Neuronal stem cell (in vitro differentiated cells): Measurements from ENCODE around the gene RAG2. TPM values are rescaled to one million over a fixed set of nuclear protein-coding genes. Genes with fewer than 3 reads are reported as not detected.

ENCODE experiments used
- DNase-seq: peaks from one replicate; pipeline ENCODE4 v3.0.0-alpha.2; 2013; ENCODE audit warnings: low spot score
- H2AFZ ChIP-seq: one replicate; pipeline ENCODE4 v1.6.1; 2013; ENCODE audit warnings: mild to moderate bottlenecking, low read length, inconsistent platforms
- H2AK5ac ChIP-seq: 2 replicates; pipeline ENCODE4 v1.6.1; 2013; ENCODE audit warnings: low read depth, mild to moderate bottlenecking, inconsistent platforms, low read length, moderate library complexity, mixed read lengths
- H2BK120ac ChIP-seq: 2 replicates; pipeline ENCODE4 v1.6.1; 2013; ENCODE audit warnings: low read depth, mild to moderate bottlenecking, inconsistent platforms, low read length, moderate library complexity, mixed read lengths
- H2BK12ac ChIP-seq: one replicate; pipeline ENCODE4 v1.6.1; 2013; ENCODE audit warnings: low read length, inconsistent platforms
- H2BK15ac ChIP-seq: 2 replicates; pipeline ENCODE4 v1.6.1; 2013; ENCODE audit warnings: mild to moderate bottlenecking, low read length, inconsistent platforms, mixed read lengths
- H2BK5ac ChIP-seq: one replicate; pipeline ENCODE4 v1.6.1; 2013; ENCODE audit warnings: inconsistent platforms, mild to moderate bottlenecking, low read length, moderate library complexity
- H3K14ac ChIP-seq: one replicate; pipeline ENCODE4 v1.6.1; 2013; ENCODE audit warnings: low read length, inconsistent platforms
- H3K18ac ChIP-seq: 2 replicates; pipeline ENCODE4 v1.6.1; 2013; ENCODE audit warnings: low read length, inconsistent platforms
- H3K23ac ChIP-seq: 2 replicates; pipeline ENCODE4 v1.6.1; 2013; ENCODE audit warnings: low read depth, mild to moderate bottlenecking, mixed read lengths, low read length, inconsistent platforms; ENCODE audit not compliant: poor library complexity
- H3K27ac ChIP-seq: replicated peaks from 3 replicates; pipeline ENCODE4 v1.5.1; 2013; ENCODE audit warnings: low read length, inconsistent platforms
- H3K27me3 ChIP-seq, 3 experiments: 2 replicates each; pipeline ENCODE4 v1.6.1; 2013; ENCODE audit warnings: low read length in 3 of 3, mild to moderate bottlenecking in 2 of 3, inconsistent platforms in 1 of 3, low read depth in 1 of 3, mixed read lengths in 1 of 3, moderate library complexity in 1 of 3; ENCODE audit not compliant: control insufficient read depth in 3 of 3, insufficient read depth in 3 of 3
- H3K36me3 ChIP-seq, 2 donors: replicated peaks in 1 of 2; 2 replicates each; pipeline ENCODE4 v1.6.1; 2013; ENCODE audit warnings: low read length in 2 of 2; ENCODE audit not compliant: control insufficient read depth in 2 of 2, insufficient read depth in 2 of 2
- H3K4ac ChIP-seq: 2 replicates; pipeline ENCODE4 v1.6.1; 2013; ENCODE audit warnings: inconsistent platforms, mild to moderate bottlenecking, low read length, moderate library complexity
- H3K4me1 ChIP-seq, 2 donors: 1 replicate in 1 of 2; 2 replicates in 1 of 2; pipeline ENCODE4 v1.6.1; 2013; ENCODE audit warnings: low read length in 2 of 2, low read depth in 1 of 2; ENCODE audit not compliant: control insufficient read depth in 2 of 2, insufficient read depth in 1 of 2
- H3K4me2 ChIP-seq: one replicate; pipeline ENCODE4 v1.6.1; 2013; ENCODE audit warnings: mild to moderate bottlenecking, low read length, inconsistent platforms; ENCODE audit not compliant: insufficient read depth, poor library complexity, severe bottlenecking
- H3K4me3 ChIP-seq, 2 donors: 2 replicates each; pipeline ENCODE4 v1.5.1; 2013; ENCODE audit warnings: low read length in 2 of 2, mild to moderate bottlenecking in 2 of 2, inconsistent platforms in 1 of 2, moderate library complexity in 1 of 2
- H3K79me1 ChIP-seq: one replicate; pipeline ENCODE4 v1.6.1; 2013; ENCODE audit warnings: low read depth, mild to moderate bottlenecking, inconsistent platforms, low read length, moderate library complexity
- H3K9ac ChIP-seq: one replicate; pipeline ENCODE4 v1.6.1; 2013; ENCODE audit warnings: mild to moderate bottlenecking, low read depth, low read length, inconsistent platforms; ENCODE audit not compliant: poor library complexity
- H3K9me3 ChIP-seq, 2 donors: replicated peaks in 1 of 2; 2 replicates each; pipeline versions ENCODE3 to v1.6.1; 2013; ENCODE audit warnings: low read length in 2 of 2, mild to moderate bottlenecking in 2 of 2, inconsistent platforms in 1 of 2, low read depth in 1 of 2, mixed read lengths in 1 of 2, moderate library complexity in 1 of 2; ENCODE audit not compliant: control insufficient read depth in 2 of 2, insufficient read depth in 1 of 2
- H4K8ac ChIP-seq: one replicate; pipeline ENCODE4 v1.6.1; 2013; ENCODE audit warnings: low read depth, mild to moderate bottlenecking, inconsistent platforms, low read length, moderate library complexity
- H4K91ac ChIP-seq: one replicate; pipeline ENCODE4 v1.6.1; 2013; ENCODE audit warnings: low read length, low read depth, mild to moderate bottlenecking, inconsistent platforms; ENCODE audit not compliant: poor library complexity
- WGBS, 2 donors: extraction: QIAGEN DNeasy Blood & Tissue Kit; methylation state at CpG; one replicate each; pipeline ENCODE4 v1.1.7; 2013; ENCODE audit warnings: missing lambda C conversion rate in 2 of 2, mixed read lengths in 1 of 2; ENCODE audit not compliant: insufficient read length in 2 of 2, insufficient replicate concordance in 1 of 2; ENCODE audit errors: extremely low coverage in 2 of 2; 5-methylcytosine and 5-hydroxymethylcytosine counted together
- polyA plus RNA-seq, 2 experiments: library from polyadenylated mRNA; stranded (reverse); fragments of 200-250 nt; gene quantifications; one replicate each; pipeline ENCODE4 v1.2.3, GENCODE V29; 2013

The RAG2 gene
- polyA plus RNA-seq (2013, experiment 1 of 2): not detected
- polyA plus RNA-seq (2013, experiment 2 of 2): not detected

DNA sequence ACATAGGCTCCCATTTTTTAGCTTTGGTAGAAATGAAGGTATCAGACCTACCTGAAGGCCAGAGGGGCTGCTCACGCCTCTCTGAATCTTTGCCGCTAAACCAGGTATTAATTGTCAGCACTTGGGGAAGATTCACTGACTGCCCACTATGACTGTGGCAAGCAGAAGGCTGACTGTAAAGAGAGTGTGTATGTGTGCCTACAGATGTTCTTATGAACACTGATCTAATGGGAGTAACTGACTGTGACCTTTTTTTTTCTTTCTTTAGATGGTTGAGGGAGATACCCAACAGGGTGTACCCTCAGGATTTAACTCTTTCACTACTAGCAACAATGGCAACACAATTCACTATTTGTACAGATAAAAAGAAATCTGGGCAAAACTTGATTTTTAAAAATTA is at the start of gene RAG2:
TSS of gene RAG2 (minus strand) at position 186 of the 400 bp plus-strand sequence. CDS start 4,068 bp downstream, outside the sequence.
- H3K14ac ChIP-seq: no peak within 1 kb of the TSS
- no peak within 1 kb of the TSS for H3K4me3 ChIP-seq
- H2BK12ac ChIP-seq: no peak within 1 kb of the TSS
- no peaks in the 10 kb centered on the region for H3K36me3 ChIP-seq
- no peak for DNase-seq
- no peak within 1 kb of the TSS for H2BK5ac ChIP-seq
- peaks cover 0 to 2% (median 0%) of the 10 kb centered on the region in 3 experiments for H3K27me3 ChIP-seq
- no peak within 1 kb of the TSS for H3K18ac ChIP-seq
- H2BK15ac ChIP-seq: no peak within 1 kb of the TSS
- H4K91ac ChIP-seq: no peak within 1 kb of the TSS
- H3K27ac ChIP-seq: no peak within 1 kb of the TSS
- H3K79me1 ChIP-seq: no peaks in the 10 kb centered on the region
- no peak within 1 kb of the TSS for H2BK120ac ChIP-seq
- H2AFZ ChIP-seq: no peak within 1 kb of the TSS
- H3K4me2 ChIP-seq: no peak within 1 kb of the TSS
- H2AK5ac ChIP-seq: no peak within 1 kb of the TSS
- no peaks in the 10 kb centered on the region for H3K9me3 ChIP-seq
- no CpG with 5 or more reads among the region's 2 CpGs for WGBS, 2 donors
- no peak within 1 kb of the TSS for H3K4ac ChIP-seq
- H3K4me1 ChIP-seq: no peaks in the 10 kb centered on the region
- no peak within 1 kb of the TSS for H3K9ac ChIP-seq
- no peak within 1 kb of the TSS for H4K8ac ChIP-seq
- H3K23ac ChIP-seq: no peak within 1 kb of the TSS

DNA sequence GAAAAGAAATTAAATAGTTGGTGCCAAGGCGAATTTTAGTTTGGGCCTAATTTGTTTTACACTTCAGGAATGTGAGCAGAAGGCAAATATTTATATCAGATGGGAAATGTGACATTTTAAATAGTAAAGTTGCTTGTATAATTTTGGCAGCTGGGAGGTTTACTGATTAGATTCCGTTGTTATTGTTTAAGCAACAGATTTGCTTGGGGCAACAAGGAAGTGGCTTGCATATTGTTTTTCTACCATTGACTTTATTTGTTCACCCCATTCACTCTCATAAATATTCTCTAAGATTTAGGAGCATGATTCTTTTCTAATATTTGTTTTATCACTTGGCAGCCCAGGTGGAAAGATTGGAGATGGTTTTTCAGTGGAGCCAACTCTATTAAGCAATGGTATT is 40.5 kb upstream of the RAG2 start:
- Histone ChIP-seq H2BK12ac (no peak overlapping the region), H3K4ac (no peak overlapping the region), H3K23ac (no peak overlapping the region), H3K27me3 (no peaks in the 10 kb centered on the region), H4K8ac (no peak overlapping the region), H2BK120ac (no peak overlapping the region), H3K14ac (no peak overlapping the region), H4K91ac (no peak overlapping the region), H3K9ac (no peak overlapping the region), H3K4me3 (no peak overlapping the region), H3K27ac (no peak overlapping the region), H2BK5ac (no peak overlapping the region), H3K79me1 (no peaks in the 10 kb centered on the region), H3K36me3 (peaks cover 0 to 5% of the 10 kb centered on the region in 2 donors), H3K18ac (no peak overlapping the region), H2BK15ac (no peak overlapping the region), H2AK5ac (no peak overlapping the region), H2AFZ (no peak overlapping the region), H3K4me1 (no peaks in the 10 kb centered on the region), H3K4me2 (no peak overlapping the region), H3K9me3 (peaks cover 0 to 8% of the 10 kb centered on the region in 2 donors)
- WGBS, 2 donors: no CpG with 5 or more reads among the region's 2 CpGs
- DNase-seq: no peak

DNA sequence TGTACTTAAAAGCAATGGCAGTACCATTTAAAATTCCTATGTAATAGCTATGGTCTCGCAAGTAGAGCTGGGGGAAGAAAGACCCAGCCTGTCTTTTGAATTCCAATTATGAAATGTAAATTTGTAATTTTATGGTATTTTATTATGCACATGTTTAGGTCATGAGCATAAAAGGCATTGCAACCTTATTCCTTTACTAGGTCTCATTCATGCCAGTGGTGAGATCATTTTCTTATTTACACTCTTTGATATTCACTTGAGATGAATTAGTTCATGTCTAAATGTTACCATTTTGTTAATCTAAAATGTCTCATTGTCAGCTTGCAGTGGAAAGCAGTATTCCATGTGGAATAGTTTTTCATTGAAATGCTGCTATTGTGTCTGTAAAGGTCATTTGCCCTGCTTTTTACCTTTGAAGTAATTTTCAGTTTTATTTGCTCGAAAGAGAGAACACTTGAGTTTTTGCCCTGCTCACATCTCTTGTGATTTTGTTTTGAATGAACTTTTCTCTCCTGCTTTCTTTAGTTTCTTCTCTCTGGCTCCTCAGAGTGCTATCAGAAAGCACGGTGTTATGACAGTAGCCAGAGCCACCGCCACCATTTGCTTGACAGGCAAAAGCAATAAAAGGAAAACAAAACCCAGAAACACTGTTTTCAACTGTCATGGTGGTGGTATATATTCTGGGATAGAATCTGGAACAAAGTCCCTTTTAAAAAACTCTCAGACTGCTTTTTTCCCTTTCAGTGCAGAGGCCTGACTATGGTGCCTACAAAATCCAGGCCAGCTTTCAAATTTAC is 37.2 kb upstream of the RAG2 start:
- no peak overlapping the region for H3K27ac ChIP-seq
- H3K4me2 ChIP-seq: no peak overlapping the region
- no peak overlapping the region for H2BK120ac ChIP-seq
- peaks cover 0 to 5% of the 10 kb centered on the region in 2 donors for H3K36me3 ChIP-seq
- no peak for DNase-seq
- no peak overlapping the region for H2BK15ac ChIP-seq
- peaks cover 3 to 7% of the 10 kb centered on the region in 2 donors for H3K4me1 ChIP-seq
- no peak overlapping the region for H3K4ac ChIP-seq
- no peak overlapping the region for H2BK12ac ChIP-seq
- H3K9me3 ChIP-seq: peaks cover 0 to 12% of the 10 kb centered on the region in 2 donors
- H3K14ac ChIP-seq: no peak overlapping the region
- no CpG with 5 or more reads among the region's 4 CpGs for WGBS, 2 donors
- no peak overlapping the region for H3K9ac ChIP-seq
- H4K91ac ChIP-seq: no peak overlapping the region
- no peaks in the 10 kb centered on the region for H3K27me3 ChIP-seq
- no peak overlapping the region for H3K18ac ChIP-seq
- no peak overlapping the region for H3K4me3 ChIP-seq
- H4K8ac ChIP-seq: no peak overlapping the region
- H2AK5ac ChIP-seq: no peak overlapping the region
- no peak overlapping the region for H2AFZ ChIP-seq
- H3K23ac ChIP-seq: no peak overlapping the region
- no peak overlapping the region for H2BK5ac ChIP-seq
- H3K79me1 ChIP-seq: no peaks in the 10 kb centered on the region

DNA sequence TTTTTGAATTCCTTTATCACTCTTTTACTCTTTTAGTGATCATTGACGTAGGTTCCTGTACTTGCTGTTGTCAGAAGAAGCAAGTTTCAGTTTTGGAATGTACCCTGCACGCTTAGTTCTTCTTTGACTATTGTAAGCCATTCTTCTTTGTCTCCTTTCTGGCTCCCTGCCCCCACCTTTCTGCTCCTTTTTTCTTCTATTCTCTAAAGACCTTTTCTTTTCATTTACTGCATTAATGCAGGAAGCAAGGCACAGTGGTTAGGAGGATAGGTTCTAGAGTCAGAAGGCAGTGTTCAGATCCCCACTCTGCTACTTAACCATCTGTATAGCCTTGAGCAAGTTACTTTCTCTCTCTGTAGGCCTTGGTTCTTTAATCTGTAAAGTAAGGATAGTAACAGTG is 33.7 kb upstream of the RAG2 start:
- Histone ChIP-seq H4K8ac (no peak overlapping the region), H3K4ac (no peak overlapping the region), H2BK15ac (no peak overlapping the region), H3K23ac (no peak overlapping the region), H3K79me1 (no peaks in the 10 kb centered on the region), H2BK120ac (no peak overlapping the region), H3K18ac (no peak overlapping the region), H3K4me3 (no peak overlapping the region), H4K91ac (no peak overlapping the region), H3K4me2 (no peak overlapping the region), H3K14ac (no peak overlapping the region), H3K9ac (no peak overlapping the region), H3K27me3 (no peaks in the 10 kb centered on the region), H3K9me3 (peaks cover 0 to 12% of the 10 kb centered on the region in 2 donors), H3K36me3 (no peaks in the 10 kb centered on the region), H3K4me1 (peaks cover 7% of the 10 kb centered on the region in 2 donors), H3K27ac (no peak overlapping the region), H2BK5ac (no peak overlapping the region), H2BK12ac (no peak overlapping the region), H2AFZ (peak overlapping the region; percentile 11), H2AK5ac (no peak overlapping the region)
- DNase-seq: no peak
- no CpG with 5 or more reads among the region's 2 CpGs for WGBS, 2 donors
